DMS 273 (cell line): ENCODE results near the gene OPA3.

Experiments used
- DNase-seq: peaks from one replicate; lab custom pipeline; 2025; ENCODE audit not compliant: unreplicated experiment; lab: John Stamatoyannopoulos, UW

The OPA3 gene

GRCh38 chr19:45598267-45599001 lies 13.8 kb upstream of the OPA3 start:
- DNase-seq: peak; percentile 23

DNA sequence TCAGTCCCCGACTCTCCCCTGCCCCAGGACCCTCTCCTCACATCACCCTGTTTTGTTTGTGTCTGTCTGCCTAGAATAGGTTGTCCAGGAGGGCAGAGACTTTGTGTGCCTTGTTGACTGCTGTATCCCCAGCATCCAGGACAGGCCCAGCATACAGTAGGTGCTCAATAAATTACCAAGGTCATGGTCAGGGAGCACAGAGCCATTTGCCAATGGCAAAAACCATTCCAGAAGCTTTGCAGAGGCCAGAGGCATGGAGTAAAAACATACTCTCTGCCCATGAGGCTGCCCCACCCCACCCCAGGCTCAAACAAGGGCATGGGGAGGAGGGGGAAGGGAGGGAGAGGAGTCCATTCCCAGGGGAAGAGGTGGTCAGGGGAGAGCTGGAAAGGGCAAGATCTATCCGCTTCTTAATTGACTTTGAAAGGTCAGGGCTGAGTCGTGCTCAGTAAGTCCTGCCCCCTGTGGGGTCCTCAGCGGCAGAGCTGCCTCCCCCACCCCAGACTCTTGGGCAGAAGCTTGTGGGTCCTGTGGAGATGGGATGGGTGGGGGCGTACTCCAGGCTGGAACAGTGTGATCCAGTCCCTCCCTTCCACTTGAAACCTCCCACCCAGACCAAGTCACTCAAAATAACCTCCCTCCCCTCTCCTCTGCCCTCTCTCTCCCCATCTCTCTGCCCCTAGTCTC lies 13.0 kb upstream of the OPA3 start:
- DNase-seq: no peak

DNA sequence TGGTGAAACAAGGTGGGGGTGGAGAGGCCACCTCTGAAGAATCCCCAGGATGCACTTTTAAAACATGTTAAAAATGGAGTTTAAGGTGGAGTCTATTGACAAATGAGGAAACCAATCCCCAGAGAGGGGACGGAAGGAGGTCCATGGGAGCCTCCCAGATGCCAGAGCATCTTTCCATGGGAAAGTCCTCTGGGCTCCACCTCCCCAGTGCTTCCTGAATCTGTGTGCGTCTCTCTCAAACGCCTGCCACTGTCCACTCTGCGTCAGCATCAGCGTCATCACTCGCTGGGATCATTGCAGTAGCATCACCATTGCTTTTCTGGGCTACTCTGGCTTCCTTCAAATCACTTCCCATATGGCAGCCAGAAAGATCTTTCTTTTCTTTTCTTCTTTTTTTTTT lies 11.2 kb upstream of the OPA3 start:
- no peak for DNase-seq

- DNase-seq: no peak
These were observed 8.9 kb upstream of the OPA3 start for GRCh38 chr19:45593520-45593919.

GRCh38 chr19:45592366-45592765 lies 7.8 kb upstream of the OPA3 start:
- no peak for DNase-seq

DNA sequence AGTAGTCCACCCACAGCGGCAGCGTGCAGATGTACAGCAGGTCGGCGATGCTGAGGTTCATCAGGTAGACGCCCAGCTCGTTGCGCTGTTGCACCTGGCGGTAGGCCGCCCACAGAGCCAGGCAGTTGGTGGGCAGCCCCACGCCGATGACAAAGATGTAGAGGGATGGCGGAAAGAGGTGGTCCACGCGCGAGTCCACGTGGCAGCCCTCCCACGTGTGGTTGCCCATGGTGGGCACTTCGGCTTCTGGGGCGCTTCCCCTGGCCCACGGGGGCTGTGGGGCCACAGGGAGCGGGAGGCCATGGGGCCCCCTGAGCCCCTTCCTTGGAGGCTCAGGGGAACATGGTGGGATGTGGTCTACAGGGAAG lies 7.0 kb upstream of the OPA3 start:
- DNase-seq: no peak

GRCh38 chr19:45591004-45591637 lies 6.5 kb upstream of the OPA3 start:
- DNase-seq: peak; percentile 68

- DNase-seq: no peak
These were observed 5.8 kb upstream of the OPA3 start for GRCh38 chr19:45590300-45591003.

DNA sequence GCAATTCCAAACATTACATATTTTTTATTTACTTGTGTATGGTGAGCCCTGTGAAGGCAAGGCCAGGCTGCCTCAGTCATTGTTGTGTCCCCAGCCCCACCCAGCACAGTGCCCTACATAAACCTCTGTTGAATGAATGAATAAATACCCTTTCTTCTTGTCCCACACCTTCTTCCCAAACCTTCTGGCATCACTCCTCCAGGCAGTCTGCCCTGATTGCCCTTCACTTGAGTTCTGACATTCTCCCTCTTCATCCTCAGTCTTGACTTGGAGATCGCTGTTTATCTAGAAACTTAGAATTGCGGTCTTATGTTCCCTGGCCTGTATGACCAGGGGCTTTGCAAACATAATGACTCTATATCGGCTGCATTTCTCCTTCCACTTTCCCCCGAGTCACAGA lies 5.2 kb upstream of the OPA3 start:
- no peak for DNase-seq

DNA sequence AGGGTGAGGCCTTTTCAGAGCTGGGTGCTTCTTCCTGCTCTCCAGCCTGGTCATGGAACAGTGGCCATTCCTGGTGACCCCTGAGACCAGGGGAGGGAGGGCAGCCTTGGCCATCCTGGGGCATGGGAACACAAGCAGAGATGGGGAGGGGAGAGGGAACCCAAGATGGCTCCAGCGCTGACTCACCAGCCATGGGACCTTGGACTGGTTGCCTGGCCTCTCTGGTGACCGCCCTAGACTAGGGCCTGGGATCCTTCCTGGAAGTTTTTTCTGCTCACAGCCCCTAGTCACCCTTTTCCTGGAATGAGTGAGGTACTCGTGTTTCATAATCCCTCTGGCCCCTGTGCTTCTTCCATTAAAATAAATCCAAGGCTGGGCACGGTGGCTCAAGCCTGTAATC lies 3.3 kb upstream of the OPA3 start:
- no peak for DNase-seq

GRCh38 chr19:45585158-45585577 lies 566 bp upstream of the OPA3 start:
- no peak for DNase-seq

DNA sequence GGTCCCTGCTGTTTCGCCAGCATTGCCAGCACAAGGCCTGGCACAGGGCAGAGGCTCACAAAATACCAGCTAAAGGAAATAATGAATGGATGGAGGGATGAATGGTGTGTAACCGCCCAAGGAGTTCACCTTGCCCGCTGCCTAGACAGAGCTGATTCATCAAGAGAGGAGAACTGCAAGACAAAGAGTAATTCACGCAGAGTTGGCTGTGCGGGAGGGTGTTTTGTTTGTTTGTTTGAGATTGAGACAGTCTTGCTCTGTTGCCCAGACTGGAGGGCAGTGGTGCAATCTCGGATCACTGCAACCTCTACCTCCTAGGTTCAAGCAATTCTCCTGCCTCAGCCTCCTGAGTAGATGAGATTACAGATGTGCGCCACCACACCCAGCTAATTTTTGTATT lies 3.0 kb downstream of the OPA3 start:
- DNase-seq: no peak

- DNase-seq: peak; percentile 42
These were observed 5.7 kb downstream of the OPA3 start for GRCh38 chr19:45578861-45579260.

DNA sequence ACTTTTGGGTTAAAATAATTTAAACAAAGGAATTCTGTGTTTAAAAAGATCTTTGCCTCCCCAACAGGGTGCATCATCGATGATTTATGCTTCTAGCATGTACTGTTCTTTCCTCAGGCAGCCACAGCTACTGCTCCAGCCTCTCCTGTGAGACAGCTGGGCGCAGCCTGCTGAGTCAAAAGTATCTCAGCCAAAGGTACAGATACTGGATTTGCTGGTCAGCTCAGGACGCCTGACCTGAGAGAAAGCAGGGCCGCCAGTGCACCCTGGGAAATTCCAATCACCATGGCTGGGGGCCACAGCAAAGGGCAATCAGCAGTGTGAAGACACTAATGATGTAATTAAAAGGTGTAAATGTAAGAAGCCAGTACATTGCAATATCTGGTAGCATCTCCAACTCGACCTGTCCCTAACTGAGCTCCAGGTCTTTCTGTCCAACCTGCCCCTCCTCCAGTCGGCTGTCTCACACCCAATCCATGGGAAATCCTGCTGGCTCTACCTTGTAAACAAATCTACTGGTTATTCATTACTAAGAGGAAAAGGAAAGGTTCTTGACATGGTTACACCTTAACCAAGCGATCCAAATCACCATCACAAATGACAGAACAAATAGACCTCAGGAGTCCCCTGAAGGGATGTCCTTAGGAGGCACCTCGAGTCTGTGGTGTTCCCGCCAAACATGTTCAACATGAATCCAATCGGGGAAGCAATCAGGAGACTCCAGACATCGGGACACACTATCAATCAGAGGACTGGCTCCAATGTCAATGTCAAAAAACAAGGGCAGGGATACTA lies 7.3 kb downstream of the OPA3 start:
- DNase-seq: no peak

DNA sequence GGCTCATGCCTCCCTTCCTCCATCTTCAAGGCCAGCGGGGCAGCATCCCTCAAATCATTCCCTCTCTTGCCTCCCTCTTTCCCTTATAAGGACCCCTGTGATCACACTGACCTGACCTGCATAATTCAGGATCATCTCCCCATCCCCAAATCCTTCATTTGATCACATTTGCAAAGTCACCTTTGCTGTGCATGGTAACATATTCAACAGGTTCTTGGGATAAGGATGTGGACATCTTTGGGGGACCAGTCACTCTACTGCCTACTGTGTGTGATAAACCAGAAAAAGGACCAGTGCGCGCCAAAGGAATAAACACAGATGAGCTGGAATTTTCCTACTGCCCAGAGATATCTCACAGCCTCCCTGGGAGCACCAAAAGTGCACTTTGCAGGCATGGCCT lies 7.9 kb downstream of the OPA3 start:
- DNase-seq: no peak

DNA sequence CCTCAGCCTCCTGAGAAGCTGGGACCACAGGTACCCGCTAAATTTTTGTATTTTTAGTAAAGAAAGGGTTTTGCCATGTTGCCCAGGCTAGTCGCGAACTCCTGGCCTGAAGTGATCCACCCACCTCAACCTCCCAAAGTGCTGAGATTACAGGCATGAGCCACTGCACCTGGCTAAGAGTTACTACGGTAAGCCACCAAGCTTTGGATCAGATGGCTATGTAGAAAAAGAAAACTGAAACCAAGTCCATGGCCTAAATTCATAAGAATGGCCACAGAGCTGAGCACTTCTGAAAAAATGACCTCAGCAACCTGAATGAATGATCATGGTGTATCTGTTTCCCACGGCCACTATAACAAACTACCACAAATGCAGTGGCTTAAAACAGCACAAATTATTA lies 9.4 kb downstream of the OPA3 start:
- no peak for DNase-seq

DNA sequence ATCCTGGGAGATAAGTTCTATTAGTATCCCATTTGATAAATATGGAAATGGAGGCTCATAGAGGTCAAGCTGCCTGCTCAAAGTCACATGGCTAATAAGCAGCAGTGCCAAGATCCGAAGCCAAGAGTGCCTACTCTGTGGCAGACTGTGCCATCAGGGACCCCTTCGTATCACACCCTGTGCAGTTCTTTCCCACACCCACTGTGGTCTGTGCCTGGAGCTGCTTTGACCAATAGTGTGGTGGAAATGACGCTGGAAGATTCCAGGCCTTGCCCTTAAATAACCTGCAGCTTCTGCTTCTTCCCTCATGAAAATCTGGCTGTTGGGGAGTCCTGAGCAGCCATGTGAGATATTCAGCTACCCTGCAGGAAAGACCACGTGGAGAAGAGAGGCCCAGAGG lies 10.1 kb downstream of the OPA3 start:
- DNase-seq: no peak

DNA sequence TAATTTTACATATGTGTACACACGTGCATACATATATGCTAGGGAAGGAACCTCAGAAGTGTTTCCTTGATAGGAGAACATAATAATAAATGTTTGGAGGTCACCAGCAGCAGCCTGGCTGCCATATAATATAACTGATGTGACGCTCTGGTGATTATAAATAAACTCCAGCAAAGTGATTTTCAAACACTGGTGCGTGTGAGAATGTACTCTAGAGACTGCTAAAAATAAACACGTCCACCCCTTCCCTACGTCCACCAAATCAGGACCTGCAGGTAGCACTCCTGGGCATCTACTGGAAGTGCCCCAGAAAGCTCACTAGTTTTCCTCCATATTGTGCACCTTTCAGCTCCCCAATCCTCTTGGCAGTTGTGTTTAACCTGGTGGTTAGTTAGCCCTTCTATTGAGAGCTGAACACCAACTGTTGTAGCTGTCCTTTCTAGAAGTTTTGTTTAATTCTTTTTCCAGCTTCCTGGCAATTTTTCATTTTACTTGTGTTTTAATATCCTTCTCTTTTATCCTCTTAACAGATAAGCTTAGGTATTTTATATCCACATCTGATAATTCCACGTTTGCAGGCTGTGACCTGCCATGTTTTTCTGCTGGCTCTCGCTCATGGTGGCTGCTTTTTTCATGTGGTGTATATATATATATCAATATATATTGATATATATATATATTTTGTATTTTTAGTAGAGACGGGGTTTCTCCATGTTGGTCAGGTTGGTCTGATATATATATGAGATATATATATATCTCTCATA lies 13.0 kb downstream of the OPA3 start:
- DNase-seq: no peak

- DNase-seq: peak; percentile 58
These were observed 14.8 kb downstream of the OPA3 start for GRCh38 chr19:45569619-45570421.
